HepG2 (cell line): ENCODE results near the gene TRPM1. TPM values are rescaled to one million over a fixed set of nuclear protein-coding genes. Genes with fewer than 3 reads are reported as not detected.
A peak's percentile ranks its signal among the peaks of the same experiment; 100 is the strongest.

Source experiments
- EP300 ChIP-seq, 3 experiments: sonication (generic) in 1 of 3; formaldehyde crosslinking in 1 of 3; IDR thresholded peaks; 2 replicates each; pipeline versions ENCODE4 v1.5.1 to v1.6.1; 2011 to 2020; ENCODE audit warnings: low read depth in 2 of 3, low read length in 2 of 3, borderline replicate concordance in 1 of 3, improper control_type of control experiment in 1 of 3, mild to moderate bottlenecking in 1 of 3, missing genetic modification reagents in 1 of 3, moderate library complexity in 1 of 3
- HDAC6 ChIP-seq: fragments of 200-600 bp; sonication (generic); IDR thresholded peaks from 2 replicates; pipeline ENCODE4 v1.7.0; 2017; ENCODE audit warnings: mild to moderate bottlenecking, antibody characterized with exemption, low read length, low read depth
- HNF4G ChIP-seq, 2 experiments: sonication (generic) in 1 of 2; formaldehyde crosslinking in 1 of 2; IDR thresholded peaks; 2 replicates each; pipeline versions ENCODE4 v1.4.0 to v1.6.1; 2011 to 2020; ENCODE audit warnings: borderline replicate concordance in 2 of 2, low read depth in 2 of 2, mild to moderate bottlenecking in 2 of 2, low read length in 1 of 2, missing genetic modification reagents in 1 of 2, moderate library complexity in 1 of 2
- HNRNPL ChIP-seq: fragments of 200-400 bp; formaldehyde crosslinking; IDR thresholded peaks from 2 replicates; pipeline ENCODE4 v1.6.1; 2017; ENCODE audit warnings: mild to moderate bottlenecking, low read depth, low read length
- ZNF292 ChIP-seq: sonication (generic); formaldehyde crosslinking; IDR thresholded peaks from 2 replicates; pipeline ENCODE4 v1.8.1; 2022; ENCODE audit warnings: mild to moderate bottlenecking, low read depth, missing genetic modification reagents, borderline replicate concordance
- polyA plus RNA-seq, 8 experiments: library from polyadenylated mRNA; depleted of rRNA in 3 of 8; stranded (reverse) in 7 of 8; unstranded in 1 of 8; fragments of >200 nt; fragmentation: Illumina TruSeq in 4 of 8; extraction: Trizol in 4 of 8; gene quantifications; 2 replicates each; pipeline versions ENCODE4 v1.2.1 to v1.2.3, GENCODE V29; 2011 to 2016; ENCODE audit warnings: low read depth in 4 of 8, missing spikeins in 1 of 8, mixed read lengths in 1 of 8; ENCODE audit not compliant: insufficient read depth in 1 of 8
- total RNA-seq, 5 experiments: library from RNA; depleted of rRNA; stranded (reverse); fragments of >200 nt; fragmentation: Illumina TruSeq; extraction: Trizol; gene quantifications; 2 replicates each; pipeline ENCODE4 v1.2.3, GENCODE V29; 2016; ENCODE audit warnings: low read depth in 1 of 5
- TF ChIP-seq, protein P1 (sequence below): sonication (generic); formaldehyde crosslinking; IDR thresholded peaks from 2 replicates; pipeline ENCODE4 v1.4.0; 2020; ENCODE audit warnings: missing genetic modification reagents
- TF ChIP-seq, protein P2 (sequence below): sonication (generic); formaldehyde crosslinking; IDR thresholded peaks from 2 replicates; pipeline ENCODE4 v1.4.0; 2020; ENCODE audit warnings: missing genetic modification reagents, borderline replicate concordance

The TRPM1 gene
- total and polyA plus RNA-seq, 2 of the 13 experiments (the other 11 are each of a cell fraction or from before 2014, with no cell fraction given), result not detected

DNA sequence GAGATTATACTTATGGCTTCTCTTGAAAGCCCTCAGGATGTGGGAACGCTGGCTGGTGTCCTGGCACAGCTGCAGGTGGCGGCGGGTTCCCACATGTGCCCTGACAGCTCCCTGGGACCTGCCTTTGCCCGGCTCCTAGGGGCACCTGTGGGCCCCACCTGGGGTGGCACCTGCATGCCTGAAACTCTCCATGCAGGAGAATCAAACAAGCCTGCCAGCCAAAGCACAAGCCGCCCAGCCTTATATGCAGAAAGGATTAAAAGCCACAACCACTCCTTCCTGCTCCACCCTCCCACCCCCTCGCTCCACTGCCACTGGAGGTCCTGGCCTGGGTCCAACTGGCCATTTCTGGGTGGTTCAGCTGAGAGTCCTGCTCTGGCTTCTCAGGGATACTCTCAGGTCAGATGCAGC is 18.1 kb downstream of the TRPM1 start (continued):
- TF ChIP-seq, protein P1, sequence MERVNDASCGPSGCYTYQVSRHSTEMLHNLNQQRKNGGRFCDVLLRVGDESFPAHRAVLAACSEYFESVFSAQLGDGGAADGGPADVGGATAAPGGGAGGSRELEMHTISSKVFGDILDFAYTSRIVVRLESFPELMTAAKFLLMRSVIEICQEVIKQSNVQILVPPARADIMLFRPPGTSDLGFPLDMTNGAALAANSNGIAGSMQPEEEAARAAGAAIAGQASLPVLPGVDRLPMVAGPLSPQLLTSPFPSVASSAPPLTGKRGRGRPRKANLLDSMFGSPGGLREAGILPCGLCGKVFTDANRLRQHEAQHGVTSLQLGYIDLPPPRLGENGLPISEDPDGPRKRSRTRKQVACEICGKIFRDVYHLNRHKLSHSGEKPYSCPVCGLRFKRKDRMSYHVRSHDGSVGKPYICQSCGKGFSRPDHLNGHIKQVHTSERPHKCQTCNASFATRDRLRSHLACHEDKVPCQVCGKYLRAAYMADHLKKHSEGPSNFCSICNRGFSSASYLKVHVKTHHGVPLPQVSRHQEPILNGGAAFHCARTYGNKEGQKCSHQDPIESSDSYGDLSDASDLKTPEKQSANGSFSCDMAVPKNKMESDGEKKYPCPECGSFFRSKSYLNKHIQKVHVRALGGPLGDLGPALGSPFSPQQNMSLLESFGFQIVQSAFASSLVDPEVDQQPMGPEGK (CRISPR knock-in tag), result 0 out of 2 replicates have a peak, but pooled peaks have one; percentile 28
- TF ChIP-seq HNF4G (IDR thresholded peaks at IDR 0.05; ENCODE audit: borderline replicate concordance, low read depth, low read length) (0 out of 2 replicates have a peak, but pooled peaks have one; percentile 3), HNF4G (CRISPR knock-in tag; IDR thresholded peaks at IDR 0.05; ENCODE audit: borderline replicate concordance, low read depth) (no peak), ZNF292 (CRISPR knock-in tag) (0 out of 2 replicates have a peak, but pooled peaks have one; percentile 42), HDAC6 (no peak), HNRNPL (peak; percentile 68), EP300 (IDR thresholded peaks at IDR 0.05; ENCODE audit: low read depth in 2 of 2, low read length in 2 of 2) (0 out of 4 replicates have a peak, but pooled peaks of 1 of the 2 experiments have one; percentile 10), EP300 (CRISPR knock-in tag; IDR thresholded peaks at IDR 0.05; ENCODE audit: borderline replicate concordance) (no peak)
- TF ChIP-seq, protein P2, sequence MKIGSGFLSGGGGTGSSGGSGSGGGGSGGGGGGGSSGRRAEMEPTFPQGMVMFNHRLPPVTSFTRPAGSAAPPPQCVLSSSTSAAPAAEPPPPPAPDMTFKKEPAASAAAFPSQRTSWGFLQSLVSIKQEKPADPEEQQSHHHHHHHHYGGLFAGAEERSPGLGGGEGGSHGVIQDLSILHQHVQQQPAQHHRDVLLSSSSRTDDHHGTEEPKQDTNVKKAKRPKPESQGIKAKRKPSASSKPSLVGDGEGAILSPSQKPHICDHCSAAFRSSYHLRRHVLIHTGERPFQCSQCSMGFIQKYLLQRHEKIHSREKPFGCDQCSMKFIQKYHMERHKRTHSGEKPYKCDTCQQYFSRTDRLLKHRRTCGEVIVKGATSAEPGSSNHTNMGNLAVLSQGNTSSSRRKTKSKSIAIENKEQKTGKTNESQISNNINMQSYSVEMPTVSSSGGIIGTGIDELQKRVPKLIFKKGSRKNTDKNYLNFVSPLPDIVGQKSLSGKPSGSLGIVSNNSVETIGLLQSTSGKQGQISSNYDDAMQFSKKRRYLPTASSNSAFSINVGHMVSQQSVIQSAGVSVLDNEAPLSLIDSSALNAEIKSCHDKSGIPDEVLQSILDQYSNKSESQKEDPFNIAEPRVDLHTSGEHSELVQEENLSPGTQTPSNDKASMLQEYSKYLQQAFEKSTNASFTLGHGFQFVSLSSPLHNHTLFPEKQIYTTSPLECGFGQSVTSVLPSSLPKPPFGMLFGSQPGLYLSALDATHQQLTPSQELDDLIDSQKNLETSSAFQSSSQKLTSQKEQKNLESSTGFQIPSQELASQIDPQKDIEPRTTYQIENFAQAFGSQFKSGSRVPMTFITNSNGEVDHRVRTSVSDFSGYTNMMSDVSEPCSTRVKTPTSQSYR (CRISPR knock-in tag), result no peak
- TF ChIP-seq, all 625 proteins: peak for 7
